ENCODE measurements around the gene RABGAP1. TPM values are rescaled to one million over a fixed set of nuclear protein-coding genes. Genes with fewer than 3 reads are reported as not detected.

The RABGAP1 gene
- total RNA-seq, 1 donor from 2014 or later = 31.9 TPM

- H3K4me3 ChIP-seq (ENCODE audit: low read depth, low read length) = no peak overlapping the region
- H3K27me3 ChIP-seq (ENCODE audit: control insufficient read depth, insufficient read depth, low read length) = no peaks in the 10 kb centered on the region
- TF ChIP-seq CTCF (IDR thresholded peaks at IDR 0.05; ENCODE audit: insufficient read depth, low read length, severe bottlenecking) = no peak
- FAIRE-seq (no peak), DNase-seq (ENCODE audit: low read depth) (no peak)
- H3K36me3 ChIP-seq (ENCODE audit: control insufficient read depth, insufficient read depth, low read length) = peaks cover 16% of the 10 kb centered on the region
Measured at GRCh38 chr9:123090198-123090896, 149.5 kb downstream of the RABGAP1 start.

GRCh38 chr9:123090956-123091355 is 150.1 kb downstream of the RABGAP1 start:
- no peak overlapping the region for H3K4me3 ChIP-seq (ENCODE audit: low read depth, low read length)
- DNase-seq (ENCODE audit: low read depth) (no peak), FAIRE-seq (no peak)
- no peak for TF ChIP-seq CTCF (IDR thresholded peaks at IDR 0.05; ENCODE audit: insufficient read depth, low read length, severe bottlenecking)
- H3K36me3 ChIP-seq (ENCODE audit: control insufficient read depth, insufficient read depth, low read length) = peaks cover 16% of the 10 kb centered on the region
- no peaks in the 10 kb centered on the region for H3K27me3 ChIP-seq (ENCODE audit: control insufficient read depth, insufficient read depth, low read length)

GRCh38 chr9:123091459-123091858 is 150.6 kb downstream of the RABGAP1 start:
- FAIRE-seq (no peak), DNase-seq (ENCODE audit: low read depth) (no peak)
- Histone ChIP-seq H3K27me3 (ENCODE audit: control insufficient read depth, insufficient read depth, low read length) (no peaks in the 10 kb centered on the region), H3K4me3 (ENCODE audit: low read depth, low read length) (no peak overlapping the region), H3K36me3 (ENCODE audit: control insufficient read depth, insufficient read depth, low read length) (peaks cover 16% of the 10 kb centered on the region)
- TF ChIP-seq CTCF (IDR thresholded peaks at IDR 0.05; ENCODE audit: insufficient read depth, low read length, severe bottlenecking) = no peak

GRCh38 chr9:123093141-123093540 is 152.3 kb downstream of the RABGAP1 start:
- Histone ChIP-seq H3K36me3 (ENCODE audit: control insufficient read depth, insufficient read depth, low read length) (peaks cover 22% of the 10 kb centered on the region), H3K4me3 (ENCODE audit: low read depth, low read length) (no peak overlapping the region), H3K27me3 (ENCODE audit: control insufficient read depth, insufficient read depth, low read length) (no peaks in the 10 kb centered on the region)
- DNase-seq (ENCODE audit: low read depth) = no peak
- no peak for TF ChIP-seq CTCF (IDR thresholded peaks at IDR 0.05; ENCODE audit: insufficient read depth, low read length, severe bottlenecking)
- no peak for FAIRE-seq

GRCh38 chr9:123096987-123097386 is 156.2 kb downstream of the RABGAP1 start:
- DNase-seq (ENCODE audit: low read depth) (no peak), FAIRE-seq (no peak)
- Histone ChIP-seq H3K4me3 (ENCODE audit: low read depth, low read length) (no peak overlapping the region), H3K27me3 (ENCODE audit: control insufficient read depth, insufficient read depth, low read length) (no peaks in the 10 kb centered on the region), H3K36me3 (ENCODE audit: control insufficient read depth, insufficient read depth, low read length) (peaks cover 18% of the 10 kb centered on the region)
- TF ChIP-seq CTCF (IDR thresholded peaks at IDR 0.05; ENCODE audit: insufficient read depth, low read length, severe bottlenecking) = no peak
